GM18867 (cell line): ENCODE results near the gene CEP85L.
A peak's percentile ranks its signal among the peaks of the same experiment; 100 is the strongest.

Source experiments
- ATAC-seq: cut with Tn5 transposase; IDR thresholded peaks from one replicate; pipeline ENCODE4 v1.9.1; 2021; ENCODE audit warnings: mild to moderate bottlenecking, moderate library complexity; ENCODE audit not compliant: unreplicated experiment

The CEP85L gene

DNA sequence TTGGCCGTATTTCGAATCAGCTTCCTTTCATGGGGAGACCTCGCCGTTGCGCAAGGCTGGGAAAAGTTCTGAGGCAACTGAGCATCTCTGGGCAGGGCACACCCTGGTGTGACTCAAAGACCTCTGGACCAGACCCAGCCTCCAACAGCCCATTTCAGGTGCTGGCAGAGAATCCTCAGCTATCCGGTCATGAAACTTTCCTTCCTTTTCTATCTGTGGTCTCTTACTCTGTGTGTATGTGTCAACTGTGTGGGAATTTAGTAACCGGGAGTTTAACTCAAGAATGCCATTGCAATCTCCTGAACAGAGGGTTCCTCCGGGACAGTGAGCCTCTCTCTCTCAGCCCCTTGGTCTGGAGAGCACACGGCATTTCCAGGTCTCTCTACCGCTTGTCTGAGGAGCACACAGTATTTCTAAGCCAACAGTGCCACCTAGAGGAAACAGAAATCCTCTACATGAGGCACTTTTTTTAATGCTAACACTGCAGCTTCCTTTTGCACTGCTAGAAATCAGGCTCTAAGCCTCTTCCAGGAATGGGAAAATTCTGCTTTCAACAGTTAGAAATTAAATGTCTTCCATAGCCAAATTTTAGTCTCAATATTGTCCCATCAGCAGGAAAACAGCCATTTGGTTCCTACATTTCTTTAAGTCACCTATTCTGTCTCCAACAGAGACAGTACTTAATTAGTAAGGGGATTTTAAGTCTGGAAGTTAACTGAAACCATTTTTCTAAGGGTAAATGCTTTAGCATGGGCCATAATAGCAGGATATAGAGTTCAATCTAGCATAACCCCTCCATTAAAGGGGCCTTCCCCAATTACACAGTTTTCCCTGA is 70.6 kb downstream of the CEP85L start:
- ATAC-seq, result no peak

- no peak for ATAC-seq
Observed at GRCh38 chr6:118579786-118580185, 71.6 kb downstream of the CEP85L start.

DNA sequence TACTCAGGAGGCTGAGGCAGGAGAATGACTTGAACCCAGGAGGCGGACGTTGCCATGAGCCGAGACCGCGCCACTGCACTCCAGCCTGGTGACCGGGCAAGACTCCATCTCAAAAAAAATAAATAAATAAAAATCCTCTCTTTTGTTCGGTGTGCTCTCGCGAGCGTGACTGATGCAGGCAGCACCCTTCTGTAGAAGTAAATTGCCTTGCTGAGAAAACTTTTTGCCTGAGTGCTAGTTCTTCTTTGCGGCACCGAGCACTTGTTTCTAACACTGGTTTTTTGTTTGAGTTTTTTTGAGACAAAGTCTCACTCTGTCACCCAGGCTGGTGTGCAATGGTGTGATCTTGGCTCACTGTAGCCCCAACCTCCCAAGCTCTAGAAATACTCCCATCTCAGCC is 72.8 kb downstream of the CEP85L start:
- ATAC-seq, result no peak

DNA sequence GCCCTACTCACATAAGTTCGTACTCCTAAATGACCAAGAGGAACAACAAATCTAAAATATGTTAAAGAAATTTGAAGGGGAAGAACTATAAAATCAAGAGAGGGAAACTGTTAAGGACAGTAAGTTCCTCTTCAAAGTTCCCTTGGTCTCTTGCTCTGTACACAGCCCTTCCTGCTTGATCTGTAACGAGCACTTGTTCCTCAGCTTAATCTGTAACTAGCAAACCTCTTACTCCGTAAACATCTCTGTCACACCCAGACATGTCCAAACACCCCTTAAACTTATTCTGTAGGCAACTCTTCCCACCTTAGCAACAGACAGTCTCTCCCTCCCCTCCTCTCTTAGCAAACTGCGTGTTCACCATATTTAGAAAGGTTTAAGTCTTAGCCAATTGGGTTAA is 73.4 kb downstream of the CEP85L start:
- ATAC-seq, result no peak

DNA sequence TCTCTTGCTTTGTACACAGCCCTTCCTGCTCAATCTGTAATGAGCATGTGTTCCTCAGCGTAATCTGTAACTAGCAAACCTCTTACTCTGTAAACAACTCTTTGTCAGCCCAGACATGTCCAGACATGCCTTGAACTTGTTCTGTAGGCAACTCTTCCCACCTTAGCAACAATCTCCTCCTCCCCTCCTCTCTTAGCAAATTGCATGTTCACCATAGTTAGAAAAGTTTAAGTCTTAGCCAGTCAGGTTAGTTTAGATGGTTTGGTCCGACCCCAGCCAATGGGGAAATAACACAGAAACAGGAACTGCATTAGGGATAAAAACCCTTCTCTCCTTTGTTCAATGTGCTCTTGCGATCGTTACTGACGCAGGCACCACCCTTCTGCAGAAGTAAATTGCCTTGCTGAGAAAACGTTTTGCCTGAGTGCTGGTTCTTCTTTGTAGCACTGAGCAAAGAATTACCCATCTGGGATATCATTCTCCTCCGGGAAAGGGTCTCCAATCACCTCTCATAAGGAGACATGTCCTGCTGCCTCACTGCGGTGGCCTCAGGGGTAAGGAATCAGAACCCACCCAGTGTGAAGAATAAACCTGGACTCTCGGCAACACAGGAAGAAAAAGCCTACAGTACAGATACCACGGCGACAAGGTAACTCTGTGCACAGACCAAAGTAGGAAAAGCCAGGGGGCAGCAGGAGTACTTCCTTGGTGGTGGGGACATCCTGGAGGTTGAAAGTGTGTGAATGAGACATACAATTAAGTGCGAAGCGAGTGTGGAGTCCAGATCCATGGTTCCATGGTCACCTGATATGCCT is 77.1 kb downstream of the CEP85L start:
- no peak for ATAC-seq

- no peak for ATAC-seq
Observed at GRCh38 chr6:118571121-118571520, 80.3 kb downstream of the CEP85L start.

- no peak for ATAC-seq
Observed at GRCh38 chr6:118569498-118569897, 81.9 kb downstream of the CEP85L start.

DNA sequence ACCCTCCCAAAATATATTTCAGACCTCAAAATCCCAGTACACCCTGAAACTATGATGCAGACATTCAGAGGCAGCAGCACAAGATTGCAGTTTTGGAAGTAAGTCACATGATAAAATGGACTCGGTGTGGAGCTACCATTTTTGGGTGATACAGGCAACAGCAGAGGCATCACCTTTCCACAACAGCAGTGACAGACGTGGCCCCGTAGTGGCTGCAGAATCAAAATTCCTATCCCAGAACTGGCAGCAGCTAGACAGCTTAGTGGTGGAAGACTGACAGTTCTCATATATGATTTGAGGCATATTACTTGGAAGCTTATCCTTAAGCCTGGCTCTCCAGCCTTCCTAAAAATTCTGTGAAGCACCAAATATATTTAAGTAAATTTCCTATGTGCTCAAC is 83.4 kb downstream of the CEP85L start:
- ATAC-seq, result no peak

DNA sequence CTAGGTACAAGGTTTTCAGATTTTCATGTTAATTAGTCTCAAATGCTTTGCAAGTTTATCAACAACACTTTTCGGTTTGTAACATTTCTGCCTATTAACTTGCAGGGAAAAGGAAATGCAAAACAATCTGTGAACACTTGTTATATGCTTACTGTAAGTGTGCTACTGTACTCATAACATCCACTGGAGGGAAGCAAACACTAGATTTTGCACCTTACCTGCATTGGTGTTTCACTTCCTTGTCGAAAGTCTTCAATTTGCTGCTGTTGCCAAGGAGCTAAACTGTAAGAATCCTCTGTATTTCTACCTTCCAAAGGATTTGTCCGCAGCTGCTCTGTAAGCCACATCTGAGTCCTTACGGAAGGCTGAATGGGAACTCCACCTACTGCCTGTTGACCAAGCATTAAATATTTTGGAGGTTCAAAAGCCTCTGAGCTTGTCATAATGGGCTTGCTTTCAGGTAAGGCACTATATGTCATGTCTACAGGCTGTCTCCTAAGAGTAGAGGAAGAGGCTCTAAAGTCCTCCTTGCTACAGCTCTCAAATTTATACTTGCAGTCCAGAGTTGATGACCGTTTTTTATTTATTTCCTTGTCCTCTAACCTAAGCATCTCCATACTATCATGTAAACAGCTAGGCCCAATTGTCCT is 86.0 kb downstream of the CEP85L start:
- peak; percentile 100 for ATAC-seq

DNA sequence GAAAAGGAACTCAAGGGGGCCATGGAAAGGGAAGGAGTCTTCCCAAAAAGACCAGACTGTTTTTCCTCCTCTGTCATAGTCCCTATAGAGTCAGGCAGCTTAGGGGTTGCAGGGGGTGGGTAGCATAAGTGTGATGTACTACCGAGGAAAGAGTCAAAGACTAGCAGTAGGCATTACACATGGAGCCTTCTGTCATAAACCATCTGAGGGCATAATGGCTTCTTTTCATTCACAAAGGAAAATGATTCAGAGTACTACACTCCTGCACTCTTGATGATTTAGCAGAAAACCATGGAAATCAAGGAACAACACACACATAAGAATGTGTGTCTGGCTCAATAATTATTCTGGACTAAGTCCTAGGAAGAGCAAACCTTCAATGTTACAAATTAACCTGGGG is 88.4 kb downstream of the CEP85L start:
- no peak for ATAC-seq

GRCh38 chr6:118562248-118562647 is 89.1 kb downstream of the CEP85L start:
- ATAC-seq, result no peak

- peak; percentile 60 for ATAC-seq
Observed at GRCh38 chr6:118559659-118560058, 91.7 kb downstream of the CEP85L start.

GRCh38 chr6:118558464-118559217 is 92.8 kb downstream of the CEP85L start:
- peak; percentile 44 for ATAC-seq

DNA sequence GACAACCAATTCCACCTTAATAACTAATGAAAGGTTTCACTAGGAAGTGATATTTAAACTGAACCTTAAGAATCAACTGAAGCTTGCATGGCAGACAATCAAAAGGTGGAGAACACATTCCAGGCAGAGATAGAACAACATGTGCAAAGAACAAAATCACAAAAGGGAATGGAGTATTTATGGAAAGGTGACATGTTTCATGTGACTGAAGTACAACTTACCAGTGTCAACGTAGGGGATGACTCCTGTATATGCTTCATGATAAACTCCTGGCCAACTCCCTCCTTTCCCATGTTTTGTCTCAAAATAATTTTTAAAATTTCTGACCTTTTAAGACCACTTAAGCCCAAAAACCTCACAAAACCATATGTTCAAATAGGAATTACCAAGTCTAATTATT is 96.7 kb downstream of the CEP85L start:
- no peak for ATAC-seq

DNA sequence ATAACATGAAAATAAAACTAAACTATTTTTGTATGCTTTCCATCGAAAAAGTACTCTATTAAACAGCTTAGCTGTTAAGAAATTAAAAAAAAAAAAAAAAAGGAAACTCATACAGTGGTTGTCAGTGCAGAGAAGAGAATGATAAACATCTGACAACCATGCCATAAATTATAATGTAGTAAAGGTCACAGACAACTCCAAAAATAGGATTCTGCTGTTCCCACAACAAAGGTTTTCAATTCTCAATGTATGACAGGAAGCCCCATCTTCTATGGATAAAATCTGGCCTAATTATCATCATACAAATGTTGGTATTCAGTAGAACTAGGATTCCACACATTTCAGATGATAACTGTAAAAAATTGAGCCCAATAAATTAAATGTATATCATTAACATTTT is 98.3 kb downstream of the CEP85L start:
- ATAC-seq, result no peak

DNA sequence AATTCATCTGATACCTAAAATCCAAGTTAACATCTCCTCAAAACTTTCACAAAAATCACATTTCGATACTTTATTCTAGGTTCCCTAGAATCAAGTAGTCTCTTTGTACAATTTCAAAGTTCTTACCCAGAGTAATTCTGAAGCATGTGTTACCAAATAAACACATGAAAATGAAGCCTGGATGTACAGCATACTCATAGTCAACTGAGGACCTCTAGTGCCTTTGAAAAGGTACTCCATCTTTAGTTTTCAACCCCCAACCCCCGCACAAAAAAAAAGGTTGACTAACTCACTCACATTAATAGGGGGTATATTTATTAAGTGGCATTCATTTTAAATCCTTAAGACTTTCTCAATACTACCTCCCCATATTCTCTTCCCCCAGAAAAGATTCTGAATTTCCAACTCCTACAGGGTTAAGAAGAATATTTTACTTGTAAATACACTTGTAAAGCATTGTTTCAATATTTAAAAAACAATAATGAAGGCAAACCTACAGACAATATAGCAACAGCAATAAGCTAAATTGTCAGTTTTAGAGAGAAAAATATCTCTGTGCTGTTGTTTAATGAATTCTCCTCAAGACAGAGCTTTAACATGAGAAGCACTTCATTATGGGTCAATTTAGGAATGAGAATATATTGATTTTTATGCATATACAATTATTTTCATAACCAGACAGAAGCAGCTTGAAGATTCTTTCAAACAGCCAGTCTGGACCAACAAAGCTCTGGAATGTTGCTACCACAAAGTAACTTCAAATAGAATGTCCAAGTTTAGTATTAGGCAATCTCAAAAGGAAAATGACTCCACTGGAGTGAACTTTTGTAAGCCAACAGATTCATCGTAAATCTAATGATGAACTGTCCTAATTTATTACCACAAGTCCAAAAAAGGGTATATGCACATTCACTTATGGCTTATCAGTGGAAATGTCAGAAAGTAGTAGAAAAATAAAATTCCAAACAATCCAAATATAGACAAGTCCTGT is 100.0 kb downstream of the CEP85L start:
- peak; percentile 96 for ATAC-seq

GRCh38 chr6:118548613-118549012 is 102.8 kb downstream of the CEP85L start:
- no peak for ATAC-seq

- ATAC-seq, result no peak
Observed at GRCh38 chr6:118548136-118548535, 103.3 kb downstream of the CEP85L start, which contains the start of gene PLN. Gene PLN, plus strand, starts transcription at chr6:118548296. Its CDS starts 10,626 bp downstream, at chr6:118558922.

DNA sequence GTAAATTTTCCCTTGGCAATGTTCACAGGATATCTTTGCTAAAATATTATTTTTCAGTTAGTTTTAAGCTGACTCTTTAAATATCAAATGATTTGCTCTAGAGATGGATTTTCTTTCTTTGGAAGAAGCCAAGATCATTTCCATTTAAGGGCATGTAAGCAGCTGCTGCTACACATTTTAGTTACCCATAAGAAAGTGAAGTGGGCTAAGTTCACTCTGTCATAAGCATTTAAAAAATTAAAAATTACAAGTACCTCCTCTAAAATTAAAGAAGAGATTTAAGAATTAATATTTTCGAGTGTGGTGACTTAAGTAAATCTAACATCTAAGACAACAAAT is 104.5 kb downstream of the CEP85L start:
- ATAC-seq, result no peak
